ENCODE results near the gene C6orf52.

C6orf52 gene

DNA sequence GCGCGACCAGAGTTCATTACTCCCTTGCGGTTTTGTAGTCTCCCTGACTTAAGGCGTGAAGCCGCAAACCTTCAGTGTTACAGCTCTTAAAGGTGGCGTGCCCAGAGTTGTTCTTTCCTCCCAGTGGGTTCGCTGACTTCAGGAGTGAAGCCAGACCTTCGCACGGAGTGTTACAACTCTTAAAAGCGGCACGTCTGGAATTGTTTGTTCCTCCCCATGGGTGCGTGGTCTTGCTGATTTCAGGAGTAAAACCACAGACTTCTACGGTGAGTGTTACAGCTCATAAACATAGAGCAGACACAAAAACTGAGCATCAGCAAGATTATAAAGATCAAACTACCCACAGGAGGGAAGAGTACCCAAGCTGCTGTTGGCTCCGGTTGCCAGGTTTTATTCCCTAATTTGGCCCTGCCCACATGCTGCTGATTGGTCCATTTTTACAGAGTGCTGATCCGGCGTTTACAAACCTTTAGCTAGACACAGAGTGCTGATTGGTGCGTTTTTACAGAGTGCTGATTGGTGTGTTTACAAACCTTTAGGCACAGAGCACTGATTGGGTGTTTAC, 38.8 kb upstream of the C6orf52 start:
- DNase-seq (ENCODE audit: low spot score) = no peak
- no peak overlapping the region for H3K27ac ChIP-seq
- H3K4me3 ChIP-seq = no peak overlapping the region
- no peak for TF ChIP-seq CTCF (IDR thresholded peaks at IDR 0.05)

DNA sequence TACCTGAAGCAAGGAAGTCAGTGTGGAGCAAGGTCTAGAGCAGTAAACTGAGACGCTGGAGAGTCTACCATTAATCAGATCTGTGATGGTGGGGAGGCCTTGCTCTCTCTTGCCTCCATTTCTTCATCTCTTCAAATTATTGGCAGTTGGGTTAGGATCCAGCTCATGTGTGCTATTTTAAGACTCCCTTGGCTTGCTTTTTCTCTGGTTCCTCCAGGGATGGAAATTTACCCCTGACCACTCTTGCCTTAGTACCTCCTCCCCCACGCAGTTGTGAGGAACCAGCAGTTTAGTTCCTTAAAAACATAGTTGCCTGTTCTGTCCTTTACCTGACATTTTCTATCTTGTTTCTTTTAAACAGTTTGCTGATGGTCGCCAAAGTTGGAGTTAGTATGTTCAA, 35.8 kb upstream of the C6orf52 start:
- Histone ChIP-seq H3K4me3 (no peak overlapping the region), H3K27ac (no peak overlapping the region)
- no peak for TF ChIP-seq CTCF (IDR thresholded peaks at IDR 0.05)
- DNase-seq (ENCODE audit: low spot score) = no peak

DNA sequence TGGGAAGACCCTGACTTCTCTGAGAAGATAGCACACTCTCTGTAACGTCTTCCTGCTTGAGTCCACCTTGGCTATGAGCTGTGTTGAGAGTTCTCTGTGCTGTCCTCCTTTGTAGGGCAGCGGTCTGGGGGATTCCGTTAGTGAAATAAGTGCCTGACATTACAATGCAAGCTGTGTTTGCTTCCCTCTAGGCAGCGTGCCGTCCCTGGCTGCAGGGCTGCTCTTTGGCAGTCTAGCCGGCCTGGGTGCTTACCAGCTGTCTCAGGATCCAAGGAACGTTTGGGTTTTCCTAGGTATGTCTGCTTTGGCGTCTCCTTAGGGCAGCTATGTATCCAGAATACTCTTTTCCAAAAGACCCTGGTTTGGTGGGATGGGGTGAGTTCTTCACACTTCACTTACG, 31.3 kb upstream of the C6orf52 start:
- no peak overlapping the region for H3K4me3 ChIP-seq
- no peak for TF ChIP-seq CTCF (IDR thresholded peaks at IDR 0.05)
- H3K27ac ChIP-seq = no peak overlapping the region
- no peak for DNase-seq (ENCODE audit: low spot score)

GRCh38 chr6:10725044-10725443, 30.6 kb upstream of the C6orf52 start:
- no peak overlapping the region for H3K4me3 ChIP-seq
- no peak overlapping the region for H3K27ac ChIP-seq
- TF ChIP-seq CTCF (IDR thresholded peaks at IDR 0.05) = no peak
- DNase-seq (ENCODE audit: low spot score) = no peak

GRCh38 chr6:10723567-10723881, 29.1 kb upstream of the C6orf52 start:
- no peak for DNase-seq (ENCODE audit: low spot score)

DNA sequence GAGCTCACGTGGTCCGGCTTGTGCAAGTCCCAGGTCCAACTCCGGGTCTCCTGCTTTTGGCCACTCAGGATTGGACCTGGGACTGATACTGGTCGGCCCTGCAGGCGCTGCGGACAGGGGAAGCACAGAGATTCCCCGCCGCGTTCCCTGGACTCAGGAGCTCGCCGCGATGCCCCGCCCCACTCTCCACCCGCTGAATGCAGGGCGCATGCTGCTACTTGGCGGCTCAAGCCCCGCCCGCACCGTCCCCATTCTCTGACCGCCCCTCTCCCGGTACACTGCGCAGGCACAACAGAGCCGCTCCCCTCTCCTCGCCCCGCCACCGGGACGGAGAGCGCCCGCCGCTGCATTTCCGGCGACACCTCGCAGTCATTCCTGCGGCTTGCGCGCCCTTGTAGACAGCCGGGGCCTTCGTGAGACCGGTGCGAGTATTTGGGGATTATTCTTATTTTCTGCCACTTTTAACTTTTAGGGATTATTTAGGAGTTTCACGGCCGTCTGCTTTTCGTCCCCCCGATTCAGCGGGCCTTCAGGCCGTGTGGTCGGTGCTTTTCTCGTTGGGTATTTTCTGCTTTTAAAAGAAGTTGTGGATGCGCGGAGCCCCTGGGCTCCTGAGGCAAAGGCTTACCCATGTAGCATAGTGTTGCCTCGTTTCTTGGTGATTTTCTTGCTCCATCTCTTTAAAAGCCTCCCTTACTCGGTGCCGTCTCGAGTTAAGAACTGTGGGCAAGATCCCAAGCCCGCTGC, 28.6 kb upstream of the C6orf52 start, which contains the start of gene TMEM14C:
Gene TMEM14C (plus strand): TSS at position 251 of the 747 bp plus-strand sequence. CDS start 1,544 bp downstream, outside the sequence.
- peak; percentile 99 for DNase-seq (ENCODE audit: low spot score)
- Histone ChIP-seq H3K4me3 (peak within 1 kb of the TSS; percentile 87), H3K27ac (peak within 1 kb of the TSS; percentile 71 to 92)
- TF ChIP-seq CTCF (IDR thresholded peaks at IDR 0.05) = no peak

More at GRCh38 chr6:10723567-10723881, 29.1 kb upstream of the C6orf52 start:
- Histone ChIP-seq H3K4me3 (peak overlapping the region; percentile 87), H3K27ac (peak overlapping the region; percentile 71 to 92)
- TF ChIP-seq CTCF (IDR thresholded peaks at IDR 0.05) = no peak

DNA sequence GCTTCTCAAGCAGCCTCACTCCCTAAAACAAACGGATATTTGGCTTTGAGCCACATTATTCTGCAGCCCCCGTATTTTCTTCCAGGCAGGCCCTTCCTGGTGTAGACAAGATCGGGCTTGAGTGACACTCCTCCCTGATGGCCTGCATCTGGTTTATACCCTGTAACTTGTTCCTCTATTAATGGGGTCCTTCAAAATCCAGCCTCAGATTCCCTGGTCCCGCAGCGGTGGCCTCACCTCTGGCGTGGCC, 28.1 kb upstream of the C6orf52 start:
- H3K27ac ChIP-seq = peak overlapping the region; percentile 71 to 92
- TF ChIP-seq CTCF (IDR thresholded peaks at IDR 0.05) = no peak
- H3K4me3 ChIP-seq = peak overlapping the region; percentile 87
- no peak for DNase-seq (ENCODE audit: low spot score)

All from coronary artery (tissue), 2 donors.